Thyroid gland (tissue), 4 donors: Measurements from ENCODE around the gene ITPRID2. TPM values are rescaled to one million over a fixed set of nuclear protein-coding genes. Genes with fewer than 3 reads are reported as not detected.

ENCODE experiments used
- DNase-seq, 2 donors: peaks; one replicate each; pipeline ENCODE4 v3.0.0-alpha.2; 2019
- H3K27ac ChIP-seq, 3 donors: fragments of 200-600 bp; sonication (generic); 1 replicate in 2 of 3; 2 replicates in 1 of 3; pipeline ENCODE4 v1.5.1; 2016 to 2019; ENCODE audit warnings: mild to moderate bottlenecking in 1 of 3, moderate library complexity in 1 of 3
- H3K27me3 ChIP-seq: fragments of 200-600 bp; sonication (generic); one replicate; pipeline ENCODE4 v1.5.1; 2019
- H3K36me3 ChIP-seq, 2 donors: fragments of 200-600 bp; sonication (generic); one replicate each; pipeline ENCODE4 v1.5.1; 2016 to 2019
- H3K4me1 ChIP-seq, 2 donors: fragments of 200-600 bp; sonication (generic); one replicate each; pipeline ENCODE4 v1.5.1; 2017 to 2019
- H3K4me3 ChIP-seq, 3 donors: fragments of 200-600 bp; sonication (generic); replicated peaks in 1 of 3; 1 replicate in 2 of 3; 2 replicates in 1 of 3; pipeline ENCODE4 v1.5.1; 2016; ENCODE audit warnings: mild to moderate bottlenecking in 1 of 3
- H3K9me3 ChIP-seq: fragments of 200-600 bp; sonication (generic); one replicate; pipeline ENCODE4 v1.5.1; 2017
- POLR2A ChIP-seq, 2 donors: fragments of 450-650 bp; IDR thresholded peaks; one replicate each; pipeline ENCODE4 v1.6.1; 2017; ENCODE audit warnings: antibody characterized with exemption in 2 of 2, mild to moderate bottlenecking in 2 of 2, moderate library complexity in 1 of 2
- WGBS, 2 donors: methylation state at CpG; one replicate each; pipeline ENCODE4 v1.1.5; 2017; 5-methylcytosine and 5-hydroxymethylcytosine counted together
- intact Hi-C: fragments of 100-400 bp; cut with DNase I; formaldehyde crosslinking; loops from one replicate; pipeline ENCODE4 v1.15.1; 2023
- total RNA-seq, 4 donors: library from RNA; depleted of rRNA; stranded (reverse); fragments of >200 nt; gene quantifications; one replicate each; pipeline ENCODE4 v1.2.3, GENCODE V29; 2016
- TF ChIP-seq, protein P1 (sequence below), 6 experiments: fragments of 200-600 bp in 3 of 6; fragments of 450-650 bp in 3 of 6; sonication (generic) in 3 of 6; IDR thresholded peaks; one replicate each; pipeline ENCODE4 v1.5.1; 2016 to 2019; ENCODE audit warnings: antibody characterized with exemption in 6 of 6, mild to moderate bottlenecking in 2 of 6, inconsistent platforms in 1 of 6, moderate library complexity in 1 of 6

ITPRID2 gene
- total RNA-seq, 4 donors from 2014 or later = 103 to 199 (median 143) TPM

- TF ChIP-seq POLR2A (IDR thresholded peaks at IDR 0.05) = no peak
- TF ChIP-seq, protein P1, sequence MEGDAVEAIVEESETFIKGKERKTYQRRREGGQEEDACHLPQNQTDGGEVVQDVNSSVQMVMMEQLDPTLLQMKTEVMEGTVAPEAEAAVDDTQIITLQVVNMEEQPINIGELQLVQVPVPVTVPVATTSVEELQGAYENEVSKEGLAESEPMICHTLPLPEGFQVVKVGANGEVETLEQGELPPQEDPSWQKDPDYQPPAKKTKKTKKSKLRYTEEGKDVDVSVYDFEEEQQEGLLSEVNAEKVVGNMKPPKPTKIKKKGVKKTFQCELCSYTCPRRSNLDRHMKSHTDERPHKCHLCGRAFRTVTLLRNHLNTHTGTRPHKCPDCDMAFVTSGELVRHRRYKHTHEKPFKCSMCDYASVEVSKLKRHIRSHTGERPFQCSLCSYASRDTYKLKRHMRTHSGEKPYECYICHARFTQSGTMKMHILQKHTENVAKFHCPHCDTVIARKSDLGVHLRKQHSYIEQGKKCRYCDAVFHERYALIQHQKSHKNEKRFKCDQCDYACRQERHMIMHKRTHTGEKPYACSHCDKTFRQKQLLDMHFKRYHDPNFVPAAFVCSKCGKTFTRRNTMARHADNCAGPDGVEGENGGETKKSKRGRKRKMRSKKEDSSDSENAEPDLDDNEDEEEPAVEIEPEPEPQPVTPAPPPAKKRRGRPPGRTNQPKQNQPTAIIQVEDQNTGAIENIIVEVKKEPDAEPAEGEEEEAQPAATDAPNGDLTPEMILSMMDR (IDR thresholded peaks at IDR 0.05) = no peak
- no peak for DNase-seq
- Histone ChIP-seq H3K27ac (no peak overlapping the region), H3K36me3 (no peaks in the 10 kb centered on the region), H3K9me3 (no peaks in the 10 kb centered on the region), H3K4me1 (peaks cover 8 to 10% of the 10 kb centered on the region in 2 donors), H3K4me3 (no peak overlapping the region), H3K27me3 (no peaks in the 10 kb centered on the region)
- 93 to 95% methylated on average over 8 of the region's 8 CpGs for WGBS, 2 donors
- intact Hi-C loops = no loop called here
Observed at GRCh38 chr2:181944914-181945291, 53.4 kb downstream of the ITPRID2 start.

GRCh38 chr2:181946444-181947127 lies 55.1 kb downstream of the ITPRID2 start:
- TF ChIP-seq POLR2A (IDR thresholded peaks at IDR 0.05) = no peak
- TF ChIP-seq, protein P1 (IDR thresholded peaks at IDR 0.05) = no peak
- intact Hi-C loops = no loop called here
- Histone ChIP-seq H3K4me1 (peaks cover 8 to 10% of the 10 kb centered on the region in 2 donors), H3K27ac (peak overlapping the region in 2 of 3 donors; percentile 27 to 49), H3K36me3 (no peaks in the 10 kb centered on the region), H3K9me3 (no peaks in the 10 kb centered on the region), H3K4me3 (no peak overlapping the region), H3K27me3 (no peaks in the 10 kb centered on the region)
- 79 to 90% methylated on average over 1 of the region's 1 CpG for WGBS, 2 donors
- DNase-seq = no peak

DNA sequence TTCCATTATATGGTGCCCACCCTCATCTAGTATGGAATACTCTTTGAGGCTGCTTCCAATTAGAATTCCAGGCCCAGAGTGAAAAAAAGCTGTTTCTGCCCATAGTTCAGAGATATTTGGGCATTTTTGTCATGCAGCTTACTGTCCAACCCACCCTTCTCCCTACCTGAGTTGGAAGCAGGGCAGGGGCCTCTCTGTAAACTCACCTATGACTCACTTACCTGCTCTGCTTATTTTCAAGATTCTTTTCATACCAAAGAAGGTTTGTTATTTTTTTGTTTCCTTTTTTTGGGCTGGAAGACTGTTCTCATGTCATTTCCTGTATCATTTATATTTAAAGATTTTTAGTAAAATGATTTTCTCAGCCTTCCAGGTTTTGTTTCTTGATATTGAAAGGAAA lies 55.7 kb downstream of the ITPRID2 start:
- H3K9me3 ChIP-seq = no peaks in the 10 kb centered on the region
- H3K36me3 ChIP-seq = no peaks in the 10 kb centered on the region
- peak overlapping the region in 2 of 3 donors; percentile 27 to 49 for H3K27ac ChIP-seq
- peaks cover 8 to 10% of the 10 kb centered on the region in 2 donors for H3K4me1 ChIP-seq
- peak; percentile 22 to 31 for DNase-seq
- intact Hi-C loops = no loop called here
- TF ChIP-seq, protein P1 (IDR thresholded peaks at IDR 0.05) = no peak
- no peak for TF ChIP-seq POLR2A (IDR thresholded peaks at IDR 0.05)
- no peaks in the 10 kb centered on the region for H3K27me3 ChIP-seq
- no peak overlapping the region for H3K4me3 ChIP-seq

- Histone ChIP-seq H3K9me3 (no peaks in the 10 kb centered on the region), H3K4me1 (peaks cover 8 to 10% of the 10 kb centered on the region in 2 donors), H3K27ac (no peak overlapping the region), H3K27me3 (no peaks in the 10 kb centered on the region), H3K36me3 (no peaks in the 10 kb centered on the region), H3K4me3 (no peak overlapping the region)
- WGBS, 2 donors = 86 to 94% methylated on average over 2 of the region's 2 CpGs
- intact Hi-C loops = no loop called here
- DNase-seq = no peak
- TF ChIP-seq, protein P1 (IDR thresholded peaks at IDR 0.05) = no peak
- no peak for TF ChIP-seq POLR2A (IDR thresholded peaks at IDR 0.05)
Observed at GRCh38 chr2:181948227-181948626, 56.7 kb downstream of the ITPRID2 start.

DNA sequence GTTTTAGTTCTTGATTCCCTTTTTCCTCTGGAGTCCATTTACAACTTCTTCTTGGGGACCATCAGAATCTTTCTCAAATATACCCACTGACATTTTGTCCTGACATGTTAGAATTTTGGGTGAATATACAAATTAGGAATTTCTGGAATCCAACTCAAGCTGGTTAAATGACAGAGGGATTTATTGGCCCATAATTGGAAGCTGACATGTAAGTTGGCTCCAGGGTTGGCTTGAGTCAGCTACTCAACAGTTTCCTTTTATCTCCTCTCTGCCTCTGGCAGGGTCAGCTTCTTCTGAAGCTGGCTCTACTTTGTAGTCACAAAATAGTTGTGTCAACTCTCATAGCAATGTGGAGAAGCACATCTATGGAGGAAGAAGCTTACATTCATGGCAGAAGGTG lies 57.5 kb downstream of the ITPRID2 start:
- H3K9me3 ChIP-seq = no peaks in the 10 kb centered on the region
- no peak overlapping the region for H3K27ac ChIP-seq
- TF ChIP-seq, protein P1 (IDR thresholded peaks at IDR 0.05) = no peak
- no peak for TF ChIP-seq POLR2A (IDR thresholded peaks at IDR 0.05)
- intact Hi-C loops = no loop called here
- H3K27me3 ChIP-seq = no peaks in the 10 kb centered on the region
- peaks cover 8 to 10% of the 10 kb centered on the region in 2 donors for H3K4me1 ChIP-seq
- no peak for DNase-seq
- no peak overlapping the region for H3K4me3 ChIP-seq
- no peaks in the 10 kb centered on the region for H3K36me3 ChIP-seq
